ENCODE measurements around the gene RETSAT.

- no peak for TF ChIP-seq CTCF (IDR thresholded peaks at IDR 0.05)
- no peak for TF ChIP-seq ZFX (IDR thresholded peaks at IDR 0.05; ENCODE audit: borderline replicate concordance)
Measured at GRCh38 chr2:85398426-85399182, 44.3 kb upstream of the RETSAT start.
